ENCODE results near the gene LAS1L.

DNA sequence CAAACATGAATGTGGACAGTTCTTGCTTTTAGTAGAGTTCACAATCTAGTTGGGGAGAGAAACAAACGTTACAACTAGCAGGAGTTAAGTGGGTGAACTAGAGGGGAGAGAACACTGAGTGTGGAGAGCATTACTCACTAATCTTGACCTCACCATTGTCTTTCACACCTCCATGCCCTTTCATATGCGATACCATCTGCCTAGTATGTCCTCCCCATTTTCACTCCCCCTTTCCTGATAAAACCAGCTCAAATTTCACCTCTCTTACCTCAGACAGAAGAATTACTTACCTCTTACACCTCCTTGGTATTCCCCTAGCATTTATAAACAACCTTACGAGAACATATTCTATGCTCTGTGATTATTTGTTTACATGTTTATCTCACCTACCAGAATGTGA is 53.6 kb downstream of the LAS1L start:
- TF ChIP-seq, protein P1, sequence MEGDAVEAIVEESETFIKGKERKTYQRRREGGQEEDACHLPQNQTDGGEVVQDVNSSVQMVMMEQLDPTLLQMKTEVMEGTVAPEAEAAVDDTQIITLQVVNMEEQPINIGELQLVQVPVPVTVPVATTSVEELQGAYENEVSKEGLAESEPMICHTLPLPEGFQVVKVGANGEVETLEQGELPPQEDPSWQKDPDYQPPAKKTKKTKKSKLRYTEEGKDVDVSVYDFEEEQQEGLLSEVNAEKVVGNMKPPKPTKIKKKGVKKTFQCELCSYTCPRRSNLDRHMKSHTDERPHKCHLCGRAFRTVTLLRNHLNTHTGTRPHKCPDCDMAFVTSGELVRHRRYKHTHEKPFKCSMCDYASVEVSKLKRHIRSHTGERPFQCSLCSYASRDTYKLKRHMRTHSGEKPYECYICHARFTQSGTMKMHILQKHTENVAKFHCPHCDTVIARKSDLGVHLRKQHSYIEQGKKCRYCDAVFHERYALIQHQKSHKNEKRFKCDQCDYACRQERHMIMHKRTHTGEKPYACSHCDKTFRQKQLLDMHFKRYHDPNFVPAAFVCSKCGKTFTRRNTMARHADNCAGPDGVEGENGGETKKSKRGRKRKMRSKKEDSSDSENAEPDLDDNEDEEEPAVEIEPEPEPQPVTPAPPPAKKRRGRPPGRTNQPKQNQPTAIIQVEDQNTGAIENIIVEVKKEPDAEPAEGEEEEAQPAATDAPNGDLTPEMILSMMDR (conservative IDR thresholded peaks at IDR 0.05 in 1 of 2, IDR thresholded peaks at IDR 0.05 in 1 of 2; ENCODE audit: low read depth in 1 of 2, low read length in 2 of 2) = no peak
- no peak for TF ChIP-seq EZH2 (IDR thresholded peaks at IDR 0.05; ENCODE audit: low read length, missing control alignments)
